Measurements from ENCODE around the gene REXO1. TPM values are rescaled to one million over a fixed set of nuclear protein-coding genes. Genes with fewer than 3 reads are reported as not detected.

The REXO1 gene
- total RNA-seq, 2 donors from 2014 or later, result 98.7 to 107 TPM

GRCh38 chr19:1853295-1854038, 5.2 kb upstream of the REXO1 start:
- Mint-ChIP-seq H3K4me1 (peaks cover 31% of the 10 kb centered on the region), H3K4me3 (peak overlapping the region; percentile 81), H3K27me3 (no peaks in the 10 kb centered on the region), H3K27ac (peak overlapping the region; percentile 83), H3K36me3 (ENCODE audit: low read depth) (no peaks in the 10 kb centered on the region)
- peak; percentile 70 to 82 (median 71) for DNase-seq
- H3K9me3 ChIP-seq (ENCODE audit: control insufficient read depth, low read length, poor library complexity, severe bottlenecking), result no peaks in the 10 kb centered on the region
- peak; percentile 42 for ATAC-seq

- no peak for DNase-seq
- Mint-ChIP-seq H3K4me3 (peak overlapping the region; percentile 81), H3K36me3 (ENCODE audit: low read depth) (no peaks in the 10 kb centered on the region), H3K27me3 (no peaks in the 10 kb centered on the region), H3K27ac (peak overlapping the region; percentile 83), H3K4me1 (peaks cover 31% of the 10 kb centered on the region)
- ATAC-seq, result no peak
- H3K9me3 ChIP-seq (ENCODE audit: control insufficient read depth, low read length, poor library complexity, severe bottlenecking), result no peaks in the 10 kb centered on the region
Measured at GRCh38 chr19:1852581-1853128, 4.4 kb upstream of the REXO1 start.

GRCh38 chr19:1851654-1852580, 3.6 kb upstream of the REXO1 start:
- no peaks in the 10 kb centered on the region for H3K9me3 ChIP-seq (ENCODE audit: control insufficient read depth, low read length, poor library complexity, severe bottlenecking)
- Mint-ChIP-seq H3K27ac (peak overlapping the region; percentile 74), H3K4me1 (peaks cover 38% of the 10 kb centered on the region), H3K27me3 (no peaks in the 10 kb centered on the region), H3K4me3 (no peak overlapping the region), H3K36me3 (ENCODE audit: low read depth) (no peaks in the 10 kb centered on the region)
- DNase-seq (peak in 2 of 3 donors; percentile 53 to 54), ATAC-seq (no peak)

- H3K9me3 ChIP-seq (ENCODE audit: control insufficient read depth, low read length, poor library complexity, severe bottlenecking), result no peaks in the 10 kb centered on the region
- peaks cover 38% of the 10 kb centered on the region for H3K4me1 Mint-ChIP-seq
- H3K27ac Mint-ChIP-seq, result peak overlapping the region; percentile 54
- ATAC-seq, result no peak
- H3K36me3 Mint-ChIP-seq (ENCODE audit: low read depth), result no peaks in the 10 kb centered on the region
- no peak for DNase-seq
- peak overlapping the region; percentile 71 for H3K4me3 Mint-ChIP-seq
- no peaks in the 10 kb centered on the region for H3K27me3 Mint-ChIP-seq
Measured at GRCh38 chr19:1850809-1851653, 2.7 kb upstream of the REXO1 start.

GRCh38 chr19:1849886-1850398, 1.7 kb upstream of the REXO1 start:
- H3K4me3 Mint-ChIP-seq, result peak overlapping the region; percentile 71
- no peaks in the 10 kb centered on the region for H3K9me3 ChIP-seq (ENCODE audit: control insufficient read depth, low read length, poor library complexity, severe bottlenecking)
- H3K27me3 Mint-ChIP-seq, result no peaks in the 10 kb centered on the region
- H3K36me3 Mint-ChIP-seq (ENCODE audit: low read depth), result no peaks in the 10 kb centered on the region
- DNase-seq (no peak), ATAC-seq (no peak)
- H3K27ac Mint-ChIP-seq, result peak overlapping the region; percentile 84
- H3K4me1 Mint-ChIP-seq, result peaks cover 34% of the 10 kb centered on the region

- Mint-ChIP-seq H3K27me3 (no peaks in the 10 kb centered on the region), H3K27ac (peak overlapping the region; percentile 84), H3K4me3 (no peak overlapping the region), H3K4me1 (peaks cover 30% of the 10 kb centered on the region), H3K36me3 (ENCODE audit: low read depth) (no peaks in the 10 kb centered on the region)
- ATAC-seq (no peak), DNase-seq (no peak)
- no peaks in the 10 kb centered on the region for H3K9me3 ChIP-seq (ENCODE audit: control insufficient read depth, low read length, poor library complexity, severe bottlenecking)
Measured at GRCh38 chr19:1849132-1849474, 820 bp upstream of the REXO1 start.

- H3K9me3 ChIP-seq (ENCODE audit: control insufficient read depth, low read length, poor library complexity, severe bottlenecking), result no peaks in the 10 kb centered on the region
- H3K4me3 Mint-ChIP-seq, result peak overlapping the region; percentile 92
- peak overlapping the region; percentile 84 for H3K27ac Mint-ChIP-seq
- H3K36me3 Mint-ChIP-seq (ENCODE audit: low read depth), result no peaks in the 10 kb centered on the region
- ATAC-seq (peak; percentile 11), DNase-seq (no peak)
- peaks cover 23% of the 10 kb centered on the region for H3K4me1 Mint-ChIP-seq
- H3K27me3 Mint-ChIP-seq, result no peaks in the 10 kb centered on the region
Measured at GRCh38 chr19:1847684-1848398, 442 bp downstream of the REXO1 start.

GRCh38 chr19:1847348-1847683, 967 bp downstream of the REXO1 start:
- Mint-ChIP-seq H3K4me3 (peak overlapping the region; percentile 92), H3K36me3 (ENCODE audit: low read depth) (no peaks in the 10 kb centered on the region), H3K27me3 (no peaks in the 10 kb centered on the region), H3K27ac (peak overlapping the region; percentile 84), H3K4me1 (peaks cover 22% of the 10 kb centered on the region)
- DNase-seq, result no peak
- no peak for ATAC-seq
- H3K9me3 ChIP-seq (ENCODE audit: control insufficient read depth, low read length, poor library complexity, severe bottlenecking), result no peaks in the 10 kb centered on the region

- peak overlapping the region; percentile 92 for H3K4me3 Mint-ChIP-seq
- ATAC-seq (no peak), DNase-seq (no peak)
- peaks cover 25% of the 10 kb centered on the region for H3K4me1 Mint-ChIP-seq
- no peaks in the 10 kb centered on the region for H3K9me3 ChIP-seq (ENCODE audit: control insufficient read depth, low read length, poor library complexity, severe bottlenecking)
- H3K27me3 Mint-ChIP-seq, result no peaks in the 10 kb centered on the region
- H3K27ac Mint-ChIP-seq, result peak overlapping the region; percentile 84
- no peaks in the 10 kb centered on the region for H3K36me3 Mint-ChIP-seq (ENCODE audit: low read depth)
Measured at GRCh38 chr19:1846517-1847204, 1.6 kb downstream of the REXO1 start.

- H3K9me3 ChIP-seq (ENCODE audit: control insufficient read depth, low read length, poor library complexity, severe bottlenecking), result no peaks in the 10 kb centered on the region
- Mint-ChIP-seq H3K36me3 (ENCODE audit: low read depth) (no peaks in the 10 kb centered on the region), H3K4me1 (peaks cover 25% of the 10 kb centered on the region), H3K4me3 (peak overlapping the region; percentile 78), H3K27ac (no peak overlapping the region), H3K27me3 (no peaks in the 10 kb centered on the region)
- ATAC-seq (no peak), DNase-seq (no peak)
Measured at GRCh38 chr19:1845642-1846041, 2.6 kb downstream of the REXO1 start.

- H3K27ac Mint-ChIP-seq, result no peak overlapping the region
- H3K4me1 Mint-ChIP-seq, result peaks cover 27% of the 10 kb centered on the region
- ATAC-seq, result no peak
- H3K36me3 Mint-ChIP-seq (ENCODE audit: low read depth), result no peaks in the 10 kb centered on the region
- no peaks in the 10 kb centered on the region for H3K9me3 ChIP-seq (ENCODE audit: control insufficient read depth, low read length, poor library complexity, severe bottlenecking)
- no peak for DNase-seq
- H3K27me3 Mint-ChIP-seq, result no peaks in the 10 kb centered on the region
- peak overlapping the region; percentile 69 for H3K4me3 Mint-ChIP-seq
Measured at GRCh38 chr19:1845125-1845515, 3.2 kb downstream of the REXO1 start.
